Measurements from ENCODE around the gene ANP32E. TPM values are rescaled to one million over a fixed set of nuclear protein-coding genes. Genes with fewer than 3 reads are reported as not detected.

ANP32E gene
- total and polyA plus RNA-seq, 2 of the 13 experiments (the other 11 are each of a cell fraction or from before 2014, with no cell fraction given) = 10.3 to 53.0 TPM

DNA sequence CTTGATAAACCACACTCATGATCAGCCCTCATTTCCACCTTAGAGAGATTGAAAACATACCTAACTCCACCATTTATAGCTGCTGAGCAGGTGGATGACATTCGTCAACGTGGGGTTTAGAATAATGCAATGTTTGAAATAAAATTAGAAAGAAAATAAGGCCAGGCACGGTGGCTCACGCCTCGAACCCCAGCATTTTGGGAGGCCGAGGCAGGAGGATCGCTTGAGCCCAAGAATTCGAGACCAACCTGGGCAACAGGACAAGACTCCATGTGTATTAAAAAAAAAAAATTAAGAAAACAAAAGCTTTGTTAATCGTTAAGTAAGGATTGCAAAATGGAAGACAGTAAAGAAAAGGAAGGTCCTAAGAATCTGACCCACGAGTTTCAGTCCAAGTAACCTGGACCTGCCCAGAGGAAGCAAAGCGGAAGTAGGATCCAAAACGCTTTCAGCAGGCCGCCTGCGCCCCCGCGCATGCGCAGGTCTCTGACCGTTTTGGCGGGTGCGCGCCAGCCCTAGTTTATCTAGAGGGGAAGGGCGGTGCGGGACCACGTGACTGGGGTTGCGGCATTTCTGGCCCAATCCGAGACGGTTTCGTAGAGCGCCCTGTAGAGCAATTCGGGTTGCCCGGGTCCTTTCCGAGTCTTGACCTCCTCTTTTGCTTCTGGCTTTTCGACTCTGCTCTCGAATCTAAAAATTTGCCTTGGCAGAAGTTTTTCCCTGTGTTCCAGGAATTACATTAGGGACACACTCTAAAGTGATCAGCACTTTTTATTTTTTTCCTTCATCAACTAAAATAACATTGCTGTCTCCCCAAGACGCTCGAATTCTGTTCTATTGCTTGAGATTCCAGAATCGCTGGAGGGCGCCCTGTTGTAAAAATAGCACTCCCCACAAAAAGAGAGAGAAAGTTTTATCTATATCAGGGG, 22.5 kb downstream of the ANP32E start (continued):
- TF ChIP-seq SIX4 (CRISPR knock-in tag; IDR thresholded peaks at IDR 0.05) (no peak), POGZ (CRISPR knock-in tag; IDR thresholded peaks at IDR 0.05) (peak; percentile 66), KLF16 (CRISPR knock-in tag; IDR thresholded peaks at IDR 0.05) (no peak), YEATS4 (CRISPR knock-in tag; IDR thresholded peaks at IDR 0.05; ENCODE audit: borderline replicate concordance) (peak; percentile 66; the same call in 1 of the 2 replicates), BRD4 (CRISPR knock-in tag; IDR thresholded peaks at IDR 0.05) (no peak), ZFP41 (CRISPR knock-in tag; IDR thresholded peaks at IDR 0.05; ENCODE audit: borderline replicate concordance) (no peak), PHF8 (CRISPR knock-in tag; IDR thresholded peaks at IDR 0.05) (0 out of 2 replicates have a peak, but pooled peaks have one; percentile 21), ELF4 (CRISPR knock-in tag; IDR thresholded peaks at IDR 0.05; ENCODE audit: borderline replicate concordance) (peak; percentile 42; the same call in 1 of the 2 replicates), FOXA3 (CRISPR knock-in tag; IDR thresholded peaks at IDR 0.05) (no peak), RBM22 (optimal IDR thresholded peaks at IDR 0.05; ENCODE audit: low read length) (no peak), ZNF781 (CRISPR knock-in tag; IDR thresholded peaks at IDR 0.05; ENCODE audit: borderline replicate concordance, not compliant biosample characterization) (no peak)
- TF ChIP-seq, protein P1, sequence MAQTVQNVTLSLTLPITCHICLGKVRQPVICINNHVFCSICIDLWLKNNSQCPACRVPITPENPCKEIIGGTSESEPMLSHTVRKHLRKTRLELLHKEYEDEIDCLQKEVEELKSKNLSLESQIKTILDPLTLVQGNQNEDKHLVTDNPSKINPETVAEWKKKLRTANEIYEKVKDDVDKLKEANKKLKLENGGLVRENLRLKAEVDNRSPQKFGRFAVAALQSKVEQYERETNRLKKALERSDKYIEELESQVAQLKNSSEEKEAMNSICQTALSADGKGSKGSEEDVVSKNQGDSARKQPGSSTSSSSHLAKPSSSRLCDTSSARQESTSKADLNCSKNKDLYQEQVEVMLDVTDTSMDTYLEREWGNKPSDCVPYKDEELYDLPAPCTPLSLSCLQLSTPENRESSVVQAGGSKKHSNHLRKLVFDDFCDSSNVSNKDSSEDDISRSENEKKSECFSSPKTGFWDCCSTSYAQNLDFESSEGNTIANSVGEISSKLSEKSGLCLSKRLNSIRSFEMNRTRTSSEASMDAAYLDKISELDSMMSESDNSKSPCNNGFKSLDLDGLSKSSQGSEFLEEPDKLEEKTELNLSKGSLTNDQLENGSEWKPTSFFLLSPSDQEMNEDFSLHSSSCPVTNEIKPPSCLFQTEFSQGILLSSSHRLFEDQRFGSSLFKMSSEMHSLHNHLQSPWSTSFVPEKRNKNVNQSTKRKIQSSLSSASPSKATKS (CRISPR knock-in tag; IDR thresholded peaks at IDR 0.05) = no peak
- TF ChIP-seq, protein P2, sequence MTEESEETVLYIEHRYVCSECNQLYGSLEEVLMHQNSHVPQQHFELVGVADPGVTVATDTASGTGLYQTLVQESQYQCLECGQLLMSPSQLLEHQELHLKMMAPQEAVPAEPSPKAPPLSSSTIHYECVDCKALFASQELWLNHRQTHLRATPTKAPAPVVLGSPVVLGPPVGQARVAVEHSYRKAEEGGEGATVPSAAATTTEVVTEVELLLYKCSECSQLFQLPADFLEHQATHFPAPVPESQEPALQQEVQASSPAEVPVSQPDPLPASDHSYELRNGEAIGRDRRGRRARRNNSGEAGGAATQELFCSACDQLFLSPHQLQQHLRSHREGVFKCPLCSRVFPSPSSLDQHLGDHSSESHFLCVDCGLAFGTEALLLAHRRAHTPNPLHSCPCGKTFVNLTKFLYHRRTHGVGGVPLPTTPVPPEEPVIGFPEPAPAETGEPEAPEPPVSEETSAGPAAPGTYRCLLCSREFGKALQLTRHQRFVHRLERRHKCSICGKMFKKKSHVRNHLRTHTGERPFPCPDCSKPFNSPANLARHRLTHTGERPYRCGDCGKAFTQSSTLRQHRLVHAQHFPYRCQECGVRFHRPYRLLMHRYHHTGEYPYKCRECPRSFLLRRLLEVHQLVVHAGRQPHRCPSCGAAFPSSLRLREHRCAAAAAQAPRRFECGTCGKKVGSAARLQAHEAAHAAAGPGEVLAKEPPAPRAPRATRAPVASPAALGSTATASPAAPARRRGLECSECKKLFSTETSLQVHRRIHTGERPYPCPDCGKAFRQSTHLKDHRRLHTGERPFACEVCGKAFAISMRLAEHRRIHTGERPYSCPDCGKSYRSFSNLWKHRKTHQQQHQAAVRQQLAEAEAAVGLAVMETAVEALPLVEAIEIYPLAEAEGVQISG (CRISPR knock-in tag; IDR thresholded peaks at IDR 0.05) = peak; percentile 34; the same call in 1 of the 2 replicates
- TF ChIP-seq, protein P3, sequence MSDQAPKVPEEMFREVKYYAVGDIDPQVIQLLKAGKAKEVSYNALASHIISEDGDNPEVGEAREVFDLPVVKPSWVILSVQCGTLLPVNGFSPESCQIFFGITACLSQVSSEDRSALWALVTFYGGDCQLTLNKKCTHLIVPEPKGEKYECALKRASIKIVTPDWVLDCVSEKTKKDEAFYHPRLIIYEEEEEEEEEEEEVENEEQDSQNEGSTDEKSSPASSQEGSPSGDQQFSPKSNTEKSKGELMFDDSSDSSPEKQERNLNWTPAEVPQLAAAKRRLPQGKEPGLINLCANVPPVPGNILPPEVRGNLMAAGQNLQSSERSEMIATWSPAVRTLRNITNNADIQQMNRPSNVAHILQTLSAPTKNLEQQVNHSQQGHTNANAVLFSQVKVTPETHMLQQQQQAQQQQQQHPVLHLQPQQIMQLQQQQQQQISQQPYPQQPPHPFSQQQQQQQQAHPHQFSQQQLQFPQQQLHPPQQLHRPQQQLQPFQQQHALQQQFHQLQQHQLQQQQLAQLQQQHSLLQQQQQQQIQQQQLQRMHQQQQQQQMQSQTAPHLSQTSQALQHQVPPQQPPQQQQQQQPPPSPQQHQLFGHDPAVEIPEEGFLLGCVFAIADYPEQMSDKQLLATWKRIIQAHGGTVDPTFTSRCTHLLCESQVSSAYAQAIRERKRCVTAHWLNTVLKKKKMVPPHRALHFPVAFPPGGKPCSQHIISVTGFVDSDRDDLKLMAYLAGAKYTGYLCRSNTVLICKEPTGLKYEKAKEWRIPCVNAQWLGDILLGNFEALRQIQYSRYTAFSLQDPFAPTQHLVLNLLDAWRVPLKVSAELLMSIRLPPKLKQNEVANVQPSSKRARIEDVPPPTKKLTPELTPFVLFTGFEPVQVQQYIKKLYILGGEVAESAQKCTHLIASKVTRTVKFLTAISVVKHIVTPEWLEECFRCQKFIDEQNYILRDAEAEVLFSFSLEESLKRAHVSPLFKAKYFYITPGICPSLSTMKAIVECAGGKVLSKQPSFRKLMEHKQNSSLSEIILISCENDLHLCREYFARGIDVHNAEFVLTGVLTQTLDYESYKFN (CRISPR knock-in tag; conservative IDR thresholded peaks at IDR 0.05) = 0 out of 2 replicates have a peak, but pooled peaks have one; percentile 15
- TF ChIP-seq, protein P4, sequence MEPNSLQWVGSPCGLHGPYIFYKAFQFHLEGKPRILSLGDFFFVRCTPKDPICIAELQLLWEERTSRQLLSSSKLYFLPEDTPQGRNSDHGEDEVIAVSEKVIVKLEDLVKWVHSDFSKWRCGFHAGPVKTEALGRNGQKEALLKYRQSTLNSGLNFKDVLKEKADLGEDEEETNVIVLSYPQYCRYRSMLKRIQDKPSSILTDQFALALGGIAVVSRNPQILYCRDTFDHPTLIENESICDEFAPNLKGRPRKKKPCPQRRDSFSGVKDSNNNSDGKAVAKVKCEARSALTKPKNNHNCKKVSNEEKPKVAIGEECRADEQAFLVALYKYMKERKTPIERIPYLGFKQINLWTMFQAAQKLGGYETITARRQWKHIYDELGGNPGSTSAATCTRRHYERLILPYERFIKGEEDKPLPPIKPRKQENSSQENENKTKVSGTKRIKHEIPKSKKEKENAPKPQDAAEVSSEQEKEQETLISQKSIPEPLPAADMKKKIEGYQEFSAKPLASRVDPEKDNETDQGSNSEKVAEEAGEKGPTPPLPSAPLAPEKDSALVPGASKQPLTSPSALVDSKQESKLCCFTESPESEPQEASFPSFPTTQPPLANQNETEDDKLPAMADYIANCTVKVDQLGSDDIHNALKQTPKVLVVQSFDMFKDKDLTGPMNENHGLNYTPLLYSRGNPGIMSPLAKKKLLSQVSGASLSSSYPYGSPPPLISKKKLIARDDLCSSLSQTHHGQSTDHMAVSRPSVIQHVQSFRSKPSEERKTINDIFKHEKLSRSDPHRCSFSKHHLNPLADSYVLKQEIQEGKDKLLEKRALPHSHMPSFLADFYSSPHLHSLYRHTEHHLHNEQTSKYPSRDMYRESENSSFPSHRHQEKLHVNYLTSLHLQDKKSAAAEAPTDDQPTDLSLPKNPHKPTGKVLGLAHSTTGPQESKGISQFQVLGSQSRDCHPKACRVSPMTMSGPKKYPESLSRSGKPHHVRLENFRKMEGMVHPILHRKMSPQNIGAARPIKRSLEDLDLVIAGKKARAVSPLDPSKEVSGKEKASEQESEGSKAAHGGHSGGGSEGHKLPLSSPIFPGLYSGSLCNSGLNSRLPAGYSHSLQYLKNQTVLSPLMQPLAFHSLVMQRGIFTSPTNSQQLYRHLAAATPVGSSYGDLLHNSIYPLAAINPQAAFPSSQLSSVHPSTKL (CRISPR knock-in tag; IDR thresholded peaks at IDR 0.05) = no peak
